Renal cortical epithelial cell (primary cell): ENCODE data around the gene CREB5. TPM values are rescaled to one million over a fixed set of nuclear protein-coding genes. Genes with fewer than 3 reads are reported as not detected.

Experiments
- DNase-seq: peaks from one replicate; pipeline ENCODE4 v3.0.0-alpha.2; 2011; ENCODE audit warnings: low read depth
- total RNA-seq: library from RNA; depleted of rRNA; stranded (reverse); fragments of >200 nt; gene quantifications from 2 replicates; pipeline ENCODE4 v1.2.3, GENCODE V29; 2014

CREB5 gene
- total RNA-seq, 1 donor from 2014 or later, result 14.1 TPM

GRCh38 chr7:28708033-28708951 lies 296.0 kb downstream of the CREB5 start:
- DNase-seq, result peak; percentile 94

GRCh38 chr7:28709748-28710147 lies 297.4 kb downstream of the CREB5 start:
- DNase-seq, result no peak

GRCh38 chr7:28711114-28711513 lies 298.8 kb downstream of the CREB5 start:
- no peak for DNase-seq

- DNase-seq, result peak; percentile 68
These were observed 302.3 kb downstream of the CREB5 start for GRCh38 chr7:28714459-28715120.

GRCh38 chr7:28717445-28718054 lies 305.2 kb downstream of the CREB5 start:
- no peak for DNase-seq

GRCh38 chr7:28718055-28718481 lies 305.8 kb downstream of the CREB5 start:
- no peak for DNase-seq

- DNase-seq, result no peak
These were observed 306.2 kb downstream of the CREB5 start for GRCh38 chr7:28718545-28718944.

- no peak for DNase-seq
These were observed 310.4 kb downstream of the CREB5 start for GRCh38 chr7:28722684-28723083.

- DNase-seq, result no peak
These were observed 311.0 kb downstream of the CREB5 start for GRCh38 chr7:28723336-28723735.

- no peak for DNase-seq
These were observed 312.2 kb downstream of the CREB5 start for GRCh38 chr7:28724563-28724962.

- no peak for DNase-seq
These were observed 312.8 kb downstream of the CREB5 start for GRCh38 chr7:28725045-28725642.

- DNase-seq, result peak; percentile 51
These were observed 313.6 kb downstream of the CREB5 start for GRCh38 chr7:28725911-28726310.

- no peak for DNase-seq
These were observed 314.2 kb downstream of the CREB5 start for GRCh38 chr7:28726555-28726954.

- peak; percentile 44 for DNase-seq
These were observed 317.0 kb downstream of the CREB5 start for GRCh38 chr7:28729281-28729680.

- DNase-seq, result peak; percentile 70
These were observed 317.4 kb downstream of the CREB5 start for GRCh38 chr7:28729727-28730126.

- no peak for DNase-seq
These were observed 318.9 kb downstream of the CREB5 start for GRCh38 chr7:28731092-28731658.

GRCh38 chr7:28732071-28732869 lies 320.0 kb downstream of the CREB5 start:
- DNase-seq, result peak; percentile 49

GRCh38 chr7:28733035-28733434 lies 320.7 kb downstream of the CREB5 start:
- no peak for DNase-seq

GRCh38 chr7:28738412-28738811 lies 326.1 kb downstream of the CREB5 start:
- no peak for DNase-seq

GRCh38 chr7:28739128-28739527 lies 326.8 kb downstream of the CREB5 start:
- no peak for DNase-seq

- DNase-seq, result no peak
These were observed 327.5 kb downstream of the CREB5 start for GRCh38 chr7:28739826-28740225.
